NCI-H748 (cell line): ENCODE data around the gene PEG3.
"Not testable (repeated sequence)": the region's sequence is repeated elsewhere in the genome, so short reads cannot be mapped to it uniquely, and the experiment has no call there.

Experiments
- DNase-seq: peaks from one replicate; lab custom pipeline; 2025; ENCODE audit not compliant: unreplicated experiment; lab: John Stamatoyannopoulos, UW

Gene PEG3

GRCh38 chr19:56840451-56841192 lies at the start of gene PEG3, which contains the start of gene ZIM2:
Gene PEG3 (minus strand): TSS chr19:56840726. CDS start chr19:56824655, 16,071 bp downstream.
Gene ZIM2 (minus strand): TSS chr19:56840726. CDS start chr19:56824277, 16,449 bp downstream.
- DNase-seq = no peak

- no peak for DNase-seq
Measured at GRCh38 chr19:56885173-56885985, 44.9 kb upstream of the PEG3 start.

- no peak for DNase-seq
Measured at GRCh38 chr19:56884441-56884840, 43.9 kb upstream of the PEG3 start.

- DNase-seq = no peak
Measured at GRCh38 chr19:56880592-56881190, 40.2 kb upstream of the PEG3 start.

- no peak for DNase-seq
Measured at GRCh38 chr19:56877069-56877715, 36.7 kb upstream of the PEG3 start.

GRCh38 chr19:56875717-56876116 lies 35.2 kb upstream of the PEG3 start:
- DNase-seq = no peak

GRCh38 chr19:56874530-56874929 lies 34.0 kb upstream of the PEG3 start:
- DNase-seq = no peak

GRCh38 chr19:56873493-56873892 lies 33.0 kb upstream of the PEG3 start:
- no peak for DNase-seq

- DNase-seq = no peak
Measured at GRCh38 chr19:56869886-56870285, 29.4 kb upstream of the PEG3 start.

GRCh38 chr19:56868446-56868845 lies 27.9 kb upstream of the PEG3 start:
- DNase-seq = no peak

- DNase-seq = peak; percentile 56
Measured at GRCh38 chr19:56866538-56866937, 26.0 kb upstream of the PEG3 start.

- no peak for DNase-seq
Measured at GRCh38 chr19:56864443-56865125, 24.1 kb upstream of the PEG3 start.

GRCh38 chr19:56862741-56863140 lies 22.2 kb upstream of the PEG3 start:
- no peak for DNase-seq

GRCh38 chr19:56860409-56860808 lies 19.9 kb upstream of the PEG3 start:
- not testable (repeated sequence) for DNase-seq

- DNase-seq = no peak
Measured at GRCh38 chr19:56858026-56858425, 17.5 kb upstream of the PEG3 start.

GRCh38 chr19:56856822-56857221 lies 16.3 kb upstream of the PEG3 start:
- no peak for DNase-seq

- DNase-seq = not testable (repeated sequence)
Measured at GRCh38 chr19:56852361-56852760, 11.8 kb upstream of the PEG3 start.

GRCh38 chr19:56848166-56848565 lies 7.6 kb upstream of the PEG3 start:
- DNase-seq = no peak

GRCh38 chr19:56842412-56842811 lies 1.9 kb upstream of the PEG3 start:
- no peak for DNase-seq

GRCh38 chr19:56841193-56841543 lies 642 bp upstream of the PEG3 start:
- no peak for DNase-seq
